ENCODE data around the gene DIP2C.

DNA sequence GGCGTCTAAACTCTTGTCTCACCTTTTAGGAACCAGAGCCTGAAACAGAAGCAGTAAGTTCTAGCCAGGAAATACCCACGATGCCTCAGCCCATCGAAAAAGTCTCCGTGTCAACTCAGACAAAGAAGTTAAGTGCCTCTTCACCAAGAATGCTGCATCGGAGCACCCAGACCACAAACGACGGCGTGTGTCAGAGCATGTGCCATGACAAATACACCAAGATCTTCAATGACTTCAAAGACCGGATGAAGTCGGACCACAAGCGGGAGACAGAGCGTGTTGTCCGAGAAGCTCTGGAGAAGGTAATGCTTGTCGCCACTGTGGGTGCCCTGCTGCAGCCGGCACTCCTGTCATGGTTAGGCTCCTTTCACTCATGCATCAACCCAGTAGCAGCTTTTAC is 441.2 kb downstream of the DIP2C start:
- TF ChIP-seq, protein P1, sequence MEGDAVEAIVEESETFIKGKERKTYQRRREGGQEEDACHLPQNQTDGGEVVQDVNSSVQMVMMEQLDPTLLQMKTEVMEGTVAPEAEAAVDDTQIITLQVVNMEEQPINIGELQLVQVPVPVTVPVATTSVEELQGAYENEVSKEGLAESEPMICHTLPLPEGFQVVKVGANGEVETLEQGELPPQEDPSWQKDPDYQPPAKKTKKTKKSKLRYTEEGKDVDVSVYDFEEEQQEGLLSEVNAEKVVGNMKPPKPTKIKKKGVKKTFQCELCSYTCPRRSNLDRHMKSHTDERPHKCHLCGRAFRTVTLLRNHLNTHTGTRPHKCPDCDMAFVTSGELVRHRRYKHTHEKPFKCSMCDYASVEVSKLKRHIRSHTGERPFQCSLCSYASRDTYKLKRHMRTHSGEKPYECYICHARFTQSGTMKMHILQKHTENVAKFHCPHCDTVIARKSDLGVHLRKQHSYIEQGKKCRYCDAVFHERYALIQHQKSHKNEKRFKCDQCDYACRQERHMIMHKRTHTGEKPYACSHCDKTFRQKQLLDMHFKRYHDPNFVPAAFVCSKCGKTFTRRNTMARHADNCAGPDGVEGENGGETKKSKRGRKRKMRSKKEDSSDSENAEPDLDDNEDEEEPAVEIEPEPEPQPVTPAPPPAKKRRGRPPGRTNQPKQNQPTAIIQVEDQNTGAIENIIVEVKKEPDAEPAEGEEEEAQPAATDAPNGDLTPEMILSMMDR (IDR thresholded peaks at IDR 0.05), result no peak
- no peak for TF ChIP-seq NFIC (IDR thresholded peaks at IDR 0.05; ENCODE audit: borderline replicate concordance)
- no peak for TF ChIP-seq GATA2 (CRISPR knock-in tag; IDR thresholded peaks at IDR 0.05)
- TF ChIP-seq, protein P2, sequence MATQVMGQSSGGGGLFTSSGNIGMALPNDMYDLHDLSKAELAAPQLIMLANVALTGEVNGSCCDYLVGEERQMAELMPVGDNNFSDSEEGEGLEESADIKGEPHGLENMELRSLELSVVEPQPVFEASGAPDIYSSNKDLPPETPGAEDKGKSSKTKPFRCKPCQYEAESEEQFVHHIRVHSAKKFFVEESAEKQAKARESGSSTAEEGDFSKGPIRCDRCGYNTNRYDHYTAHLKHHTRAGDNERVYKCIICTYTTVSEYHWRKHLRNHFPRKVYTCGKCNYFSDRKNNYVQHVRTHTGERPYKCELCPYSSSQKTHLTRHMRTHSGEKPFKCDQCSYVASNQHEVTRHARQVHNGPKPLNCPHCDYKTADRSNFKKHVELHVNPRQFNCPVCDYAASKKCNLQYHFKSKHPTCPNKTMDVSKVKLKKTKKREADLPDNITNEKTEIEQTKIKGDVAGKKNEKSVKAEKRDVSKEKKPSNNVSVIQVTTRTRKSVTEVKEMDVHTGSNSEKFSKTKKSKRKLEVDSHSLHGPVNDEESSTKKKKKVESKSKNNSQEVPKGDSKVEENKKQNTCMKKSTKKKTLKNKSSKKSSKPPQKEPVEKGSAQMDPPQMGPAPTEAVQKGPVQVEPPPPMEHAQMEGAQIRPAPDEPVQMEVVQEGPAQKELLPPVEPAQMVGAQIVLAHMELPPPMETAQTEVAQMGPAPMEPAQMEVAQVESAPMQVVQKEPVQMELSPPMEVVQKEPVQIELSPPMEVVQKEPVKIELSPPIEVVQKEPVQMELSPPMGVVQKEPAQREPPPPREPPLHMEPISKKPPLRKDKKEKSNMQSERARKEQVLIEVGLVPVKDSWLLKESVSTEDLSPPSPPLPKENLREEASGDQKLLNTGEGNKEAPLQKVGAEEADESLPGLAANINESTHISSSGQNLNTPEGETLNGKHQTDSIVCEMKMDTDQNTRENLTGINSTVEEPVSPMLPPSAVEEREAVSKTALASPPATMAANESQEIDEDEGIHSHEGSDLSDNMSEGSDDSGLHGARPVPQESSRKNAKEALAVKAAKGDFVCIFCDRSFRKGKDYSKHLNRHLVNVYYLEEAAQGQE (IDR thresholded peaks at IDR 0.05; ENCODE audit: low read depth, low read length), result no peak
- TF ChIP-seq RXRA (IDR thresholded peaks at IDR 0.05; ENCODE audit: borderline replicate concordance, low read depth), result no peak
